GM19468 (cell line): Measurements from ENCODE around the gene TMEM143.
A peak's percentile ranks its signal among the peaks of the same experiment; 100 is the strongest.
"Not testable (repeated sequence)": the region's sequence is repeated elsewhere in the genome, so short reads cannot be mapped to it uniquely, and the experiment has no call there.

Experiments
- ATAC-seq: cut with Tn5 transposase; IDR thresholded peaks from one replicate; pipeline ENCODE4 v1.9.1; 2021; ENCODE audit warnings: mild to moderate bottlenecking, moderate library complexity, moderate number of reproducible peaks; ENCODE audit not compliant: unreplicated experiment; ENCODE audit errors: extremely low read depth

TMEM143 gene

GRCh38 chr19:48333467-48334384 is 30.0 kb downstream of the TMEM143 start:
- ATAC-seq, result peak; percentile 50

- peak; percentile 62 for ATAC-seq
Measured at GRCh38 chr19:48332662-48333466, 30.9 kb downstream of the TMEM143 start.

- no peak for ATAC-seq
Measured at GRCh38 chr19:48332351-48332661, 31.4 kb downstream of the TMEM143 start.

DNA sequence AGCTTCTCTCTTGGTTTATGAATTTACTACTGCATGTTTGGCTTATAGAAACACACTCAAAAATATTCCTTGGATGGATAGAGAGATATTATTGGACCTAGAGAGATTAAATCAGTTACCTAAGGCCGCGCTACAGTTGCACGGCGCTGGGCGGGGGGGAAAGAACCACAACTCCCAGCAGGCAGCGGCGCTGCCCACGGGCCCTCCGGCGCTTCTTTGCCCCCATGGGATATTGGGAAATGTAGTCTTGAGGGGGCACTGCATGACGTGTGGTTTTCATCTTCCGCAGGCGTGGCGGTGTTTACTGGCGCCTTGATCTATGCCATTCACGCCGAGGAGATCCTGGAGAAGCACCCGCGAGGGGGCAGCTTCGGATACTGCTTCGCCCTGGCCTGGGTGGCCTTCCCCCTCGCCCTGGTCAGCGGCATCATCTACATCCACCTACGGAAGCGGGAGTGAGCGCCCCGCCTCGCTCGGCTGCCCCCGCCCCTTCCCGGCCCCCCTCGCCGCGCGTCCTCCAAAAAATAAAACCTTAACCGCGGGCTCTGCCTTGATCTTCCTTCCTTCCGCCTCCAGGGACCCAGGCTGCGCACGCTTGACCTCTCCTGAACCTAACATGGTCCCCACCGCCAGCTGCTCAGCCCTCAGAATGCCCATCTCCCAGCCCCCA is 33.6 kb downstream of the TMEM143 start:
- ATAC-seq, result no peak

DNA sequence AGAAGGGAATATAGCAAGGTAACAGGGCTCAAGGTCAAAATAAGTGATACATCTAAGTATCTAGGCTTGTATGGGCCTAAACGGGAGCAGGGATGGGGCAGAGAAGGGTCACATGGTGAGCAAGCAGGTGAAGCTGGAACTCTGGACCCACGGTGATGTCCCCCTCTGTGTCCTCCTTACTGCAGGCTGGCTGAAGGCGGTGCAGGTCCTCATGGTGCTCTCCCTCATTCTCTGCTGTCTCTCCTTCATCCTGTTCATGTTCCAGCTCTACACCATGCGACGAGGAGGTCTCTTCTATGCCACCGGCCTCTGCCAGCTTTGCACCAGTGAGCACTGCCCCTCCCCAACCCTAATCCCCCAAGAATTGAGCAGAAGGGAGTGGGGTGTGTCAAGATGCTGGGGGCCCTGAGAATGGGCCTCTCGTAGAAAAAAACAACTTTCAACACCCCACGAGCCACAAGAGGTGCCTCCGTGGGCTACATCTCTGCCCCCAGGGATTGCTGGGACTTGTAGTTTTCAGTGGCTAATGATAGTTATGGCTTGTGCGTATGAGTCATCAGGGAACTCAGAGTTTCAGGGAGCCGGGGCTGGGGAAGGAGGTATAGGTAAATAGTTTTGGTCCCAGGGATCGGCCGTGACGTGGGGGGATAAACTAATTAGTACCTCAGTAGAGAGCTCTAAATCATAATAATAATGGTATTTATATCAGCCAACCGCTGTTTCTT is 34.4 kb downstream of the TMEM143 start:
- no peak for ATAC-seq

GRCh38 chr19:48325265-48325910 is 38.4 kb downstream of the TMEM143 start, which contains the start of gene EMP3:
Gene EMP3, plus strand, starts transcription at chr19:48325552. Its CDS starts 1,293 bp downstream, at chr19:48326845.
- ATAC-seq, result no peak

GRCh38 chr19:48321622-48322591 is 41.8 kb downstream of the TMEM143 start:
- peak; percentile 75 for ATAC-seq

DNA sequence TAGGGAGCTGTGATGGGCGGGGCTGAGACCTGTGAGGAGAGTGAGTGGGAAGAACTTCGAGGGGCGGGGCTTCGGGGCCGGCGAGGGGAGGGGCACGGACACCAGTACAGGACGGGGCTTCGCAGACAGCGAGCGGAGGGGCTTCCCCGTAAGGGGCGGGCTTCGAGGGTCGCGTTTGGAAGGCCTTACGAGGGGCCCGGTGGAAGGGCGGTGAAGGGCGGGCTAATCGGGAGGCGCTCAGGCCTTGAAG is 42.4 kb downstream of the TMEM143 start:
- ATAC-seq, result no peak

GRCh38 chr19:48319647-48320541 is 43.8 kb downstream of the TMEM143 start:
- ATAC-seq, result no peak

DNA sequence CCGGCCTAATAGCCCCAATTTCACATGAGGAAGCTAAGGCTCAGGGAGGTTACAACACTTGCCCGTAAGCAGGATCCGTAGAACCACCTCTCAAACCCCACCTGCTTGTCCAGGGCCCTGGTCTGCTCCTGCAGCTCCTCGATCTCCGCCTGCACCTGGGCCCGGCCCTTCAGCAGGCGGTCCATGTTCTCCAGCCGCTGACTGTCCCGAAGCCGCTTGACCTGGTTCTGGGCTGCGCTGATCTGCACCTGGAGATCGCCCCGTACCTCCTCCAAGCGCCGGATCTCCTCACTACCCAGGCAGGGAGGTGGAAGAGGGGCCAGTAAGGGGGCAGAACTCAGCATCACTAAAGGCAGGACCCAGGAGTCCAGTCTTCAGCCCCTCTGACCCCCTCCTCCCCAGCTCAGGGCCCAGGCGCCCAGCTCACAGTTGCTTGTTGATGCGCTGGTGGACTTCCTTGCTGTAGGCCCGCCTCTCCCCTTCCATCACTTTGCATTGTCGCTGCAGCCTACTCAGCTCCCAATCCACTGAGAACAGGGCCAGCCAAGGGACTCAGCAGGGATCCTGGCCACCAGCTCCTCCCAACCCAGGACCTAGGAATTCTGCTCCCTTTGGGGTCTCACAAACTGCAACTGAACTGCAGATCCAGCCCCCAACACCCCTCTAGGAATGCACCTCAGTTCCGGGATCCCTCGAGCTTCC is 45.3 kb downstream of the TMEM143 start:
- no peak for ATAC-seq

DNA sequence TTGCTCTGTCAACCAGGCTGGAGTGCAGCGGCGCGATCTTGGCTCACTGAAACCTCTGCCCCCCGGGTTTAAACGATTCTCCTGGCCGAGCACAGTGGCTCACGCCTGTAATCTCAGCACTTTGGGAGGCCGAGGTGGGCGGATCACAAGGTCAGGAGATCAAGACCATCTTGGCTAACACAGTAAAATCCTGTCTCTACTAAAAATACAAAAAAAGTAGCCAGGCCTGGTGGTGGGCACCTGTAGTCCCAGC is 46.1 kb downstream of the TMEM143 start:
- not testable (repeated sequence) for ATAC-seq

DNA sequence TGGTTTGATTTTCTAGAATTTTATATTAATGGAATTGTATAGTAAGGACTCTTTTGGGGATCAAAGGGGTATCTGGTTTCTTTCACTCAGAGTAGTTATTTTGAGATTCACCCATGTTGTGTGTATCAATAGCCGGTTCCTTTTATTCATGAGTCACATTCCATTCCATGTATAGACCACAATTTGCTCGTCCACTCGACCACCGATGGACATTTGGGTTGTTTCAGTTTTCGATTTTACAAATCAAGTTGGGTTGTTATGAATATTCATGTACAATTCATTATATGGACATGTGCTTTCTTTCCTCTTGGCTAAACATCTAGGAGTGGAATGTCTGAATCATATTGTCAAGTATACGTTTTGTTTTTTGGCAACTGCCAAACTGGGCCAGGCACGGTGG is 48.0 kb downstream of the TMEM143 start:
- ATAC-seq, result no peak

- ATAC-seq, result no peak
Measured at GRCh38 chr19:48311384-48311783, 52.4 kb downstream of the TMEM143 start.

GRCh38 chr19:48310227-48310626 is 53.5 kb downstream of the TMEM143 start:
- no peak for ATAC-seq

DNA sequence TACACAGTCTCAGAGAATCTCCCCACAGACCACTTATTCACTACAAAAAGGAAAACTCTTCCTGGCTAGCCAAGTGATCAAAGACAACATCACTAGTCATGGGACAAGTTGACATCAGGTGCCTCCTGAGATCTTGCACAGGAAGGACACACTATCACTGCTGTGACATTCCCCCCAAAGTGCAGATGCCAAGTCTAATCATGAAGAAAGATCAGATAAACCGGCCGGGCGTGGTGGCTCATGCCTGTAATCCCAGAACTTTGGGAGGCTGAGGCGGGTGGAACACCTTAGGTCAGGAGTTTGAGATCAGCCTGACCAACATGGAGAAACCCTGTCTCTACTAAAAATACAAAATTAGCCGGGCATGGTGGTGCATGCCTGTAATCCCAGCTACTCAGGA is 54.0 kb downstream of the TMEM143 start:
- ATAC-seq, result not testable (repeated sequence)

GRCh38 chr19:48308631-48309586 is 54.8 kb downstream of the TMEM143 start:
- no peak for ATAC-seq
